ENCODE results near the gene C1orf159. TPM values are rescaled to one million over a fixed set of nuclear protein-coding genes. Genes with fewer than 3 reads are reported as not detected.

Gene C1orf159
- total and polyA plus RNA-seq, 10 of the 15 experiments (the other 5 are each of a cell fraction or from before 2014, with no cell fraction given), result 0.11 to 23.4 (median 8.0) TPM

DNA sequence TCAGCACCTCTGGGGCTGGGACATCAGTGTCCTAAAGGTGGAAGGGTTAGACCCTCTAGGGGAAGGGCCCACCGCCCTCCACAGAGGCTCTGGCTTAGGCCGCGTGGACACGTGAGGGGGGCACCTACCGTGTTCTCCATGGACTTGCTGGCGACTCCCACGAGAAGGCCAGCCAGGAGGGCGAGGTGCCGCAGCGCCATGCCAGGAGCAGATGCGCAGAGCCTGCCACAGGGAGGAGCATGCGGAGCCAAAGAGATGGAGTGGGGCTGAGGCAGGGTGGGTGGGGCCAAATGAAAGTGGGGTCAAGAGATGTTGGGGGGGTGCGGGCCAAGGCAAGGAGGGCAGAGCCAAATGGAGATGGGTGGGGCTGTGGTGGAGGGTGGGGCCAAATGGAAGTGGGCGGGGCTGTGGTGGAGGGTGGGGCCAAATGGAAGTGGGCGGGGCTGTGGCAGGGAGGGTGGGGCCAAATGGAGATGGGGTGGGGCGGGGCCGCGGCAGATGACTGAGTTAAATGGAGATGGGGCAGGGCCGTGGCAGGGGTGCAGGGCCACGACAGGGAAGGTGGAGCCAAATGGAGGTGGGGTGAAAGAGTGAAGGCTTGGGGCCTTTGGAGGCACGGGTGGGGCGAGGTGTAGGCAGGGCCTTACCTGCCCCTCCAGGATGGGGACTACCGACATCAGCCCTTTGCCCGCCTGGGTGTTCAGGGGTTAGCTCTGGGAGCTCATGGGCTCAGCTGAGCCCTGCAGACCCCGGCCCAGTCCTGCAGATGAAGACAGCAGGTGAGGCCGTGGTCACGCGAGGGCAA, 24.3 kb downstream of the C1orf159 start (continued):
- no peak for TF ChIP-seq BMI1 (IDR thresholded peaks at IDR 0.05; ENCODE audit: borderline replicate concordance)
- no peak for TF ChIP-seq KAT2A (conservative IDR thresholded peaks at IDR 0.05; ENCODE audit: control insufficient read depth, low read depth, low read length)
- TF ChIP-seq, protein P1, sequence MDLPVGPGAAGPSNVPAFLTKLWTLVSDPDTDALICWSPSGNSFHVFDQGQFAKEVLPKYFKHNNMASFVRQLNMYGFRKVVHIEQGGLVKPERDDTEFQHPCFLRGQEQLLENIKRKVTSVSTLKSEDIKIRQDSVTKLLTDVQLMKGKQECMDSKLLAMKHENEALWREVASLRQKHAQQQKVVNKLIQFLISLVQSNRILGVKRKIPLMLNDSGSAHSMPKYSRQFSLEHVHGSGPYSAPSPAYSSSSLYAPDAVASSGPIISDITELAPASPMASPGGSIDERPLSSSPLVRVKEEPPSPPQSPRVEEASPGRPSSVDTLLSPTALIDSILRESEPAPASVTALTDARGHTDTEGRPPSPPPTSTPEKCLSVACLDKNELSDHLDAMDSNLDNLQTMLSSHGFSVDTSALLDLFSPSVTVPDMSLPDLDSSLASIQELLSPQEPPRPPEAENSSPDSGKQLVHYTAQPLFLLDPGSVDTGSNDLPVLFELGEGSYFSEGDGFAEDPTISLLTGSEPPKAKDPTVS (IDR thresholded peaks at IDR 0.05; ENCODE audit: low read depth, low read length), result no peak
- TF ChIP-seq, protein P2, sequence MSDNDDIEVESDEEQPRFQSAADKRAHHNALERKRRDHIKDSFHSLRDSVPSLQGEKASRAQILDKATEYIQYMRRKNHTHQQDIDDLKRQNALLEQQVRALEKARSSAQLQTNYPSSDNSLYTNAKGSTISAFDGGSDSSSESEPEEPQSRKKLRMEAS (IDR thresholded peaks at IDR 0.05; ENCODE audit: low read depth, low read length), result no peak
- no peak for TF ChIP-seq SP1 (IDR thresholded peaks at IDR 0.05; ENCODE audit: low read depth, low read length)
- TF ChIP-seq, protein P3, sequence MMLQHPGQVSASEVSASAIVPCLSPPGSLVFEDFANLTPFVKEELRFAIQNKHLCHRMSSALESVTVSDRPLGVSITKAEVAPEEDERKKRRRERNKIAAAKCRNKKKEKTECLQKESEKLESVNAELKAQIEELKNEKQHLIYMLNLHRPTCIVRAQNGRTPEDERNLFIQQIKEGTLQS (IDR thresholded peaks at IDR 0.05; ENCODE audit: borderline replicate concordance, extremely low read depth, low read depth, low read length), result no peak
- TF ChIP-seq, protein P4, sequence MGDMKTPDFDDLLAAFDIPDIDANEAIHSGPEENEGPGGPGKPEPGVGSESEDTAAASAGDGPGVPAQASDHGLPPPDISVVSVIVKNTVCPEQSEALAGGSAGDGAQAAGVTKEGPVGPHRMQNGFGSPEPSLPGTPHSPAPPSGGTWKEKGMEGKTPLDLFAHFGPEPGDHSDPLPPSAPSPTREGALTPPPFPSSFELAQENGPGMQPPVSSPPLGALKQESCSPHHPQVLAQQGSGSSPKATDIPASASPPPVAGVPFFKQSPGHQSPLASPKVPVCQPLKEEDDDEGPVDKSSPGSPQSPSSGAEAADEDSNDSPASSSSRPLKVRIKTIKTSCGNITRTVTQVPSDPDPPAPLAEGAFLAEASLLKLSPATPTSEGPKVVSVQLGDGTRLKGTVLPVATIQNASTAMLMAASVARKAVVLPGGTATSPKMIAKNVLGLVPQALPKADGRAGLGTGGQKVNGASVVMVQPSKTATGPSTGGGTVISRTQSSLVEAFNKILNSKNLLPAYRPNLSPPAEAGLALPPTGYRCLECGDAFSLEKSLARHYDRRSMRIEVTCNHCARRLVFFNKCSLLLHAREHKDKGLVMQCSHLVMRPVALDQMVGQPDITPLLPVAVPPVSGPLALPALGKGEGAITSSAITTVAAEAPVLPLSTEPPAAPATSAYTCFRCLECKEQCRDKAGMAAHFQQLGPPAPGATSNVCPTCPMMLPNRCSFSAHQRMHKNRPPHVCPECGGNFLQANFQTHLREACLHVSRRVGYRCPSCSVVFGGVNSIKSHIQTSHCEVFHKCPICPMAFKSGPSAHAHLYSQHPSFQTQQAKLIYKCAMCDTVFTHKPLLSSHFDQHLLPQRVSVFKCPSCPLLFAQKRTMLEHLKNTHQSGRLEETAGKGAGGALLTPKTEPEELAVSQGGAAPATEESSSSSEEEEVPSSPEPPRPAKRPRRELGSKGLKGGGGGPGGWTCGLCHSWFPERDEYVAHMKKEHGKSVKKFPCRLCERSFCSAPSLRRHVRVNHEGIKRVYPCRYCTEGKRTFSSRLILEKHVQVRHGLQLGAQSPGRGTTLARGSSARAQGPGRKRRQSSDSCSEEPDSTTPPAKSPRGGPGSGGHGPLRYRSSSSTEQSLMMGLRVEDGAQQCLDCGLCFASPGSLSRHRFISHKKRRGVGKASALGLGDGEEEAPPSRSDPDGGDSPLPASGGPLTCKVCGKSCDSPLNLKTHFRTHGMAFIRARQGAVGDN (IDR thresholded peaks at IDR 0.05), result no peak
- no peak for TF ChIP-seq CBFB (IDR thresholded peaks at IDR 0.05; ENCODE audit: low read depth)
- TF ChIP-seq MTA3 (IDR thresholded peaks at IDR 0.05; ENCODE audit: borderline replicate concordance, low read length), result no peak

Data from GM12878 (cell line).